Measurements from ENCODE around the gene PTPN5.
"Not testable (repeated sequence)": the region's sequence is repeated elsewhere in the genome, so short reads cannot be mapped to it uniquely, and the experiment has no call there.

The PTPN5 gene

DNA sequence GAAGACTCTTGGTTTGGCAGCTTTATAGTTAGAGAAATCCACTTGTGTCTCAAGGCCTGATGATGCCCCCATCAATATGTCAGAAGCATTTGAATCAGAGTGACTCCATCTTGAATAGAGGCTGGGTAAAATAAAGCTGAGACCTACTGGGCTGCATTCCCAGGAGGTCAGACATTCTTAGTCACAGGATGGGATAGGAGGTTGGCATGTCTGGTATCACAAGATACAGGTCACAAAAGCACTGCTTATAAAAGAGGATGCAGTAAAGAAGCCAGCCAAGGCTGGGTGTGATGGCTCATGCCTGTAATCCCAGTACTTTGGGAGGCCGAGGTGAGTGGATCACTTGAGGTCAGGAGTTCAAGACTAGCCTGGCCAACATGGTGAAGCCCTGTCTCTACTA, 109.6 kb downstream of the PTPN5 start:
- H3K27ac ChIP-seq (ENCODE audit: low read depth, low read length); H2AFZ ChIP-seq (ENCODE audit: low read length, unreplicated experiment); H3K79me2 ChIP-seq (ENCODE audit: control insufficient read depth, insufficient read depth, low read length, unreplicated experiment); H3K36me3 ChIP-seq (ENCODE audit: insufficient read depth, low read length); H3K4me1 ChIP-seq (ENCODE audit: control insufficient read depth, insufficient read depth, low read length, unreplicated experiment); H3K27me3 ChIP-seq (ENCODE audit: insufficient read depth, low read length); H3K4me3 ChIP-seq (ENCODE audit: low read depth, low read length): not testable (repeated sequence)
